Mucosa of descending colon (tissue), 3 donors: ENCODE results near the gene EFNA2. TPM values are rescaled to one million over a fixed set of nuclear protein-coding genes. Genes with fewer than 3 reads are reported as not detected.
A peak's percentile ranks its signal among the peaks of the same experiment; 100 is the strongest.

ENCODE experiments used
- ATAC-seq: fragments of 200-7000 bp; cut with Tn5 transposase; one replicate; pipeline ENCODE4 v1.9.1; 2020; ENCODE audit warnings: mild to moderate bottlenecking, moderate library complexity
- DNase-seq, 3 donors: peaks; one replicate each; pipeline ENCODE4 v3.0.0-alpha.2; 2020
- H3K36me3 ChIP-seq: fragments of 200-600 bp; one replicate; pipeline ENCODE4 v1.8.0; 2021; ENCODE audit warnings: low read depth, mild to moderate bottlenecking
- H3K4me1 ChIP-seq: fragments of 200-600 bp; one replicate; pipeline ENCODE4 v1.8.0; 2021; ENCODE audit warnings: low read depth, mild to moderate bottlenecking
- H3K4me3 ChIP-seq: fragments of 200-600 bp; one replicate; pipeline ENCODE4 v1.8.0; 2021; ENCODE audit warnings: mild to moderate bottlenecking
- H3K9me3 ChIP-seq: fragments of 200-600 bp; one replicate; pipeline ENCODE4 v1.8.0; 2021; ENCODE audit warnings: mild to moderate bottlenecking
- CTCF ChIP-seq: fragments of 200-600 bp; IDR thresholded peaks from one replicate; pipeline ENCODE4 v1.8.0; 2022; ENCODE audit warnings: antibody characterized with exemption, mild to moderate bottlenecking
- intact Hi-C, 2 donors: fragments of 100-400 bp; cut with DNase I in 1 of 2; cut with micrococcal nuclease in 1 of 2; formaldehyde crosslinking; loops; one replicate each; pipeline versions ENCODE4 v1.11.0 to v1.11.1; 2022; cut with DNase I, micrococcal nuclease
- total RNA-seq, 3 donors: library from RNA; stranded (reverse); fragmentation: NEBNext Ultra II Directional in 2 of 3; extraction: Animal tissue kit (Norgen Biotek cat#: 25700) in 2 of 3; gene quantifications; one replicate each; pipeline versions ENCODE4 v1.2.1 to v1.2.4, GENCODE V29; 2021 to 2023
- donor health status: DM: no; HTN: no; CAD: no; lungs with moderate emphysema.
- donor health status: DM: no; HTN: no; CAD: no.
- donor health status: DM: no; HTN: yes; CAD: no.

EFNA2 gene
- total RNA-seq, 3 donors from 2014 or later: 19.0 to 62.2 (median 61.7) TPM

GRCh38 chr19:1259206-1259875 is 26.3 kb upstream of the EFNA2 start:
- peaks cover 6% of the 10 kb centered on the region for H3K36me3 ChIP-seq
- H3K4me3 ChIP-seq: no peak overlapping the region
- H3K4me1 ChIP-seq: peaks cover 64% of the 10 kb centered on the region
- ATAC-seq: peak; percentile 43
- no peaks in the 10 kb centered on the region for H3K9me3 ChIP-seq
- TF ChIP-seq CTCF: no peak
- intact Hi-C loops: no loop called here
- DNase-seq: peak; percentile 87 to 95 (median 89)

- no peaks in the 10 kb centered on the region for H3K9me3 ChIP-seq
- no peak for TF ChIP-seq CTCF
- intact Hi-C loops: no loop called here
- peaks cover 5% of the 10 kb centered on the region for H3K36me3 ChIP-seq
- H3K4me1 ChIP-seq: peaks cover 62% of the 10 kb centered on the region
- no peak overlapping the region for H3K4me3 ChIP-seq
- peak; percentile 20 for ATAC-seq
- peak; percentile 55 to 89 (median 80) for DNase-seq
These were observed 25.6 kb upstream of the EFNA2 start for GRCh38 chr19:1259876-1260748.

GRCh38 chr19:1260749-1261537 is 24.7 kb upstream of the EFNA2 start:
- DNase-seq (peak; percentile 97 to 99 (median 99)), ATAC-seq (peak; percentile 72)
- Histone ChIP-seq H3K36me3 (no peaks in the 10 kb centered on the region), H3K4me3 (peak overlapping the region; percentile 54), H3K9me3 (no peaks in the 10 kb centered on the region), H3K4me1 (peaks cover 61% of the 10 kb centered on the region)
- no peak for TF ChIP-seq CTCF
- intact Hi-C loops: no loop called here

GRCh38 chr19:1261538-1261797 is 24.2 kb upstream of the EFNA2 start:
- intact Hi-C loops: no loop called here
- ATAC-seq (no peak), DNase-seq (peak in 1 of 3 donors; percentile 70)
- Histone ChIP-seq H3K4me3 (peak overlapping the region; percentile 54), H3K4me1 (peaks cover 66% of the 10 kb centered on the region), H3K36me3 (no peaks in the 10 kb centered on the region), H3K9me3 (no peaks in the 10 kb centered on the region)
- TF ChIP-seq CTCF: no peak

GRCh38 chr19:1261798-1262622 is 23.7 kb upstream of the EFNA2 start:
- intact Hi-C loops: no loop called here
- no peaks in the 10 kb centered on the region for H3K9me3 ChIP-seq
- H3K36me3 ChIP-seq: no peaks in the 10 kb centered on the region
- DNase-seq: peak; percentile 95 to 96 (median 96)
- H3K4me3 ChIP-seq: no peak overlapping the region
- TF ChIP-seq CTCF: no peak
- ATAC-seq: peak; percentile 51
- peaks cover 69% of the 10 kb centered on the region for H3K4me1 ChIP-seq
